H1 (cell line): ENCODE measurements around the gene SIRPB1. TPM values are rescaled to one million over a fixed set of nuclear protein-coding genes. Genes with fewer than 3 reads are reported as not detected.

ENCODE experiments used
- RBBP5 ChIP-seq: IDR thresholded peaks from 2 replicates; pipeline ENCODE4 v1.7.1; 2012; ENCODE audit warnings: low read depth, mild to moderate bottlenecking, inconsistent platforms, low read length, moderate library complexity, borderline replicate concordance
- polyA plus RNA-seq, 7 experiments: library from polyadenylated mRNA; depleted of rRNA in 3 of 7; stranded (reverse) in 5 of 7; unstranded in 2 of 7; fragments of >200 nt in 5 of 7; fragments of 200-250 nt in 2 of 7; gene quantifications; 1 replicate in 5 of 7; 2 replicates in 1 of 7; 4 replicates in 1 of 7; pipeline versions ENCODE4 v1.2.1 to v1.2.3, GENCODE V29; 2011 to 2013; ENCODE audit warnings: missing spikeins in 2 of 7, mixed read lengths in 2 of 7
- total RNA-seq: library from RNA; stranded (reverse); fragmentation: NEBNext Ultra II Directional; extraction: Animal tissue kit (Norgen Biotek cat#: 25700); gene quantifications from 2 replicates; pipeline ENCODE4 v1.2.1, GENCODE V29; 2021
- TF ChIP-seq, protein P1 (sequence below): IDR thresholded peaks from 2 replicates; pipeline ENCODE4 v1.6.1; 2012; ENCODE audit warnings: low read length, inconsistent platforms

The SIRPB1 gene
- total and polyA plus RNA-seq, 2 of the 8 experiments (the other 6 are each of a cell fraction or from before 2014, with no cell fraction given) = 0.14 to 0.99 TPM

DNA sequence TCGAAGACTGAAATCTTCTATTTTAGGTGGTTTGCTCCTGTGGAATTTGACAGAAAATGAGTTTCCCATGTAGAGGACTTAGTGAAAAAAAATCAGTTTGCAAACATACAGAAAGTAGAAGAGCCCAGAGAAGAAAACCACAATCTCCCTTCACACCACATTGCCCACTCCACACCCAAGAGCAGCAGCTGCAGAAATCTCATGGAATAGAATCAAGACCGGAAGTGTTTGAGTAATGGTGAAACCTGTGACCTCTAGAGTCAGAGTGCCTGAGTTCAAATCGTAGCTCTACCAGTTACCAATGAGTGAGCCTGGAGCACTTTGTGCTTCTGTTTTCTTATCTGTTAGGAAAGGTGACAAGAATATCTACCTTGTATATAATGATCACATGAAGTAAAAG, 33.2 kb upstream of the SIRPB1 start (continued):
- TF ChIP-seq, protein P1, sequence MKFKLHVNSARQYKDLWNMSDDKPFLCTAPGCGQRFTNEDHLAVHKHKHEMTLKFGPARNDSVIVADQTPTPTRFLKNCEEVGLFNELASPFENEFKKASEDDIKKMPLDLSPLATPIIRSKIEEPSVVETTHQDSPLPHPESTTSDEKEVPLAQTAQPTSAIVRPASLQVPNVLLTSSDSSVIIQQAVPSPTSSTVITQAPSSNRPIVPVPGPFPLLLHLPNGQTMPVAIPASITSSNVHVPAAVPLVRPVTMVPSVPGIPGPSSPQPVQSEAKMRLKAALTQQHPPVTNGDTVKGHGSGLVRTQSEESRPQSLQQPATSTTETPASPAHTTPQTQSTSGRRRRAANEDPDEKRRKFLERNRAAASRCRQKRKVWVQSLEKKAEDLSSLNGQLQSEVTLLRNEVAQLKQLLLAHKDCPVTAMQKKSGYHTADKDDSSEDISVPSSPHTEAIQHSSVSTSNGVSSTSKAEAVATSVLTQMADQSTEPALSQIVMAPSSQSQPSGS = no peak
- no peak for TF ChIP-seq RBBP5
- TF ChIP-seq, all 59 proteins: peak for 0
